ENCODE data around the gene SLC9B2.

Gene SLC9B2

GRCh38 chr4:103074744-103075434, 1.7 kb downstream of the SLC9B2 start:
- Histone ChIP-seq H3K36me3 (ENCODE audit: insufficient read depth, low read length) (no peaks in the 10 kb centered on the region), H3K27me3 (ENCODE audit: control insufficient read depth in 1 of 2, insufficient read depth in 2 of 2, low read length in 2 of 2) (no peaks in the 10 kb centered on the region), H3K27ac (ENCODE audit: low read depth, low read length) (no peak overlapping the region), H3K9ac (ENCODE audit: low read length) (no peak overlapping the region), H3K9me3 (ENCODE audit: low read length) (no peaks in the 10 kb centered on the region), H3K4me1 (ENCODE audit: insufficient read depth, low read length) (peaks cover 7% of the 10 kb centered on the region), H3K4me3 (ENCODE audit: low read depth in 1 of 2, low read length in 2 of 2) (peak overlapping the region in 1 of 2 donors; percentile 79)

GRCh38 chr4:103073792-103074438, 2.6 kb downstream of the SLC9B2 start:
- no peaks in the 10 kb centered on the region for H3K27me3 ChIP-seq (ENCODE audit: control insufficient read depth in 1 of 2, insufficient read depth in 2 of 2, low read length in 2 of 2)
- H3K9me3 ChIP-seq (ENCODE audit: low read length), result no peaks in the 10 kb centered on the region
- H3K9ac ChIP-seq (ENCODE audit: low read length), result no peak overlapping the region
- H3K36me3 ChIP-seq (ENCODE audit: insufficient read depth, low read length), result no peaks in the 10 kb centered on the region
- H3K27ac ChIP-seq (ENCODE audit: low read depth, low read length), result no peak overlapping the region
- H3K4me1 ChIP-seq (ENCODE audit: insufficient read depth, low read length), result peaks cover 7% of the 10 kb centered on the region
- no peak overlapping the region for H3K4me3 ChIP-seq (ENCODE audit: low read depth in 1 of 2, low read length in 2 of 2)

- no peak overlapping the region for H3K9ac ChIP-seq (ENCODE audit: low read length)
- no peaks in the 10 kb centered on the region for H3K27me3 ChIP-seq (ENCODE audit: control insufficient read depth in 1 of 2, insufficient read depth in 2 of 2, low read length in 2 of 2)
- H3K36me3 ChIP-seq (ENCODE audit: insufficient read depth, low read length), result no peaks in the 10 kb centered on the region
- H3K4me1 ChIP-seq (ENCODE audit: insufficient read depth, low read length), result no peaks in the 10 kb centered on the region
- no peaks in the 10 kb centered on the region for H3K9me3 ChIP-seq (ENCODE audit: low read length)
- no peak overlapping the region for H3K4me3 ChIP-seq (ENCODE audit: low read depth in 1 of 2, low read length in 2 of 2)
- no peak overlapping the region for H3K27ac ChIP-seq (ENCODE audit: low read depth, low read length)
Observed at GRCh38 chr4:103067841-103068547, 8.6 kb downstream of the SLC9B2 start.

- no peaks in the 10 kb centered on the region for H3K36me3 ChIP-seq (ENCODE audit: insufficient read depth, low read length)
- H3K4me3 ChIP-seq (ENCODE audit: low read depth in 1 of 2, low read length in 2 of 2), result no peak overlapping the region
- H3K9ac ChIP-seq (ENCODE audit: low read length), result no peak overlapping the region
Observed at GRCh38 chr4:103060453-103061148, 16.0 kb downstream of the SLC9B2 start.

GRCh38 chr4:103054030-103054429, 22.5 kb downstream of the SLC9B2 start:
- Histone ChIP-seq H3K4me1 (ENCODE audit: insufficient read depth, low read length) (no peaks in the 10 kb centered on the region), H3K27ac (ENCODE audit: low read depth, low read length) (no peak overlapping the region), H3K27me3 (ENCODE audit: control insufficient read depth in 1 of 2, insufficient read depth in 2 of 2, low read length in 2 of 2) (no peaks in the 10 kb centered on the region), H3K9me3 (ENCODE audit: low read length) (no peaks in the 10 kb centered on the region), H3K4me3 (ENCODE audit: low read depth in 1 of 2, low read length in 2 of 2) (no peak overlapping the region), H3K9ac (ENCODE audit: low read length) (no peak overlapping the region), H3K36me3 (ENCODE audit: insufficient read depth, low read length) (peaks cover 7% of the 10 kb centered on the region)

More at GRCh38 chr4:103060453-103061148, 16.0 kb downstream of the SLC9B2 start:
- no peaks in the 10 kb centered on the region for H3K27me3 ChIP-seq (ENCODE audit: control insufficient read depth in 1 of 2, insufficient read depth in 2 of 2, low read length in 2 of 2)
- no peaks in the 10 kb centered on the region for H3K4me1 ChIP-seq (ENCODE audit: insufficient read depth, low read length)
- no peaks in the 10 kb centered on the region for H3K9me3 ChIP-seq (ENCODE audit: low read length)
- no peak overlapping the region for H3K27ac ChIP-seq (ENCODE audit: low read depth, low read length)

GRCh38 chr4:103052779-103053178, 23.8 kb downstream of the SLC9B2 start:
- Histone ChIP-seq H3K9ac (ENCODE audit: low read length) (no peak overlapping the region), H3K27me3 (ENCODE audit: control insufficient read depth in 1 of 2, insufficient read depth in 2 of 2, low read length in 2 of 2) (no peaks in the 10 kb centered on the region), H3K36me3 (ENCODE audit: insufficient read depth, low read length) (peaks cover 7% of the 10 kb centered on the region), H3K4me1 (ENCODE audit: insufficient read depth, low read length) (no peaks in the 10 kb centered on the region), H3K9me3 (ENCODE audit: low read length) (no peaks in the 10 kb centered on the region), H3K27ac (ENCODE audit: low read depth, low read length) (no peak overlapping the region), H3K4me3 (ENCODE audit: low read depth in 1 of 2, low read length in 2 of 2) (no peak overlapping the region)

- Histone ChIP-seq H3K27ac (ENCODE audit: low read depth, low read length) (no peak overlapping the region), H3K4me1 (ENCODE audit: insufficient read depth, low read length) (no peaks in the 10 kb centered on the region), H3K9me3 (ENCODE audit: low read length) (no peaks in the 10 kb centered on the region), H3K4me3 (ENCODE audit: low read depth in 1 of 2, low read length in 2 of 2) (no peak overlapping the region), H3K27me3 (ENCODE audit: control insufficient read depth in 1 of 2, insufficient read depth in 2 of 2, low read length in 2 of 2) (no peaks in the 10 kb centered on the region), H3K36me3 (ENCODE audit: insufficient read depth, low read length) (peaks cover 7% of the 10 kb centered on the region), H3K9ac (ENCODE audit: low read length) (no peak overlapping the region)
Observed at GRCh38 chr4:103052145-103052544, 24.4 kb downstream of the SLC9B2 start.

GRCh38 chr4:103050736-103051436, 25.7 kb downstream of the SLC9B2 start:
- Histone ChIP-seq H3K36me3 (ENCODE audit: insufficient read depth, low read length) (peaks cover 7% of the 10 kb centered on the region), H3K4me1 (ENCODE audit: insufficient read depth, low read length) (no peaks in the 10 kb centered on the region), H3K9me3 (ENCODE audit: low read length) (no peaks in the 10 kb centered on the region), H3K27ac (ENCODE audit: low read depth, low read length) (no peak overlapping the region), H3K4me3 (ENCODE audit: low read depth in 1 of 2, low read length in 2 of 2) (no peak overlapping the region), H3K9ac (ENCODE audit: low read length) (no peak overlapping the region), H3K27me3 (ENCODE audit: control insufficient read depth in 1 of 2, insufficient read depth in 2 of 2, low read length in 2 of 2) (no peaks in the 10 kb centered on the region)

- no peaks in the 10 kb centered on the region for H3K4me1 ChIP-seq (ENCODE audit: insufficient read depth, low read length)
- H3K9ac ChIP-seq (ENCODE audit: low read length), result no peak overlapping the region
- no peak overlapping the region for H3K4me3 ChIP-seq (ENCODE audit: low read depth in 1 of 2, low read length in 2 of 2)
- no peaks in the 10 kb centered on the region for H3K27me3 ChIP-seq (ENCODE audit: control insufficient read depth in 1 of 2, insufficient read depth in 2 of 2, low read length in 2 of 2)
- peaks cover 10% of the 10 kb centered on the region for H3K36me3 ChIP-seq (ENCODE audit: insufficient read depth, low read length)
- no peak overlapping the region for H3K27ac ChIP-seq (ENCODE audit: low read depth, low read length)
- H3K9me3 ChIP-seq (ENCODE audit: low read length), result no peaks in the 10 kb centered on the region
Observed at GRCh38 chr4:103046416-103047290, 29.9 kb downstream of the SLC9B2 start.

- no peak overlapping the region for H3K27ac ChIP-seq (ENCODE audit: low read depth, low read length)
- no peaks in the 10 kb centered on the region for H3K27me3 ChIP-seq (ENCODE audit: control insufficient read depth in 1 of 2, insufficient read depth in 2 of 2, low read length in 2 of 2)
- peaks cover 4% of the 10 kb centered on the region for H3K36me3 ChIP-seq (ENCODE audit: insufficient read depth, low read length)
- H3K9me3 ChIP-seq (ENCODE audit: low read length), result no peaks in the 10 kb centered on the region
- no peak overlapping the region for H3K4me3 ChIP-seq (ENCODE audit: low read depth in 1 of 2, low read length in 2 of 2)
- H3K4me1 ChIP-seq (ENCODE audit: insufficient read depth, low read length), result no peaks in the 10 kb centered on the region
- no peak overlapping the region for H3K9ac ChIP-seq (ENCODE audit: low read length)
Observed at GRCh38 chr4:103044183-103044582, 32.4 kb downstream of the SLC9B2 start.
